Thyroid gland (tissue), 4 donors: ENCODE data around the gene VPS33A. TPM values are rescaled to one million over a fixed set of nuclear protein-coding genes. Genes with fewer than 3 reads are reported as not detected.

ENCODE experiments used
- DNase-seq, 2 donors: peaks; one replicate each; pipeline ENCODE4 v3.0.0-alpha.2; 2019
- H3K27ac ChIP-seq, 3 donors: fragments of 200-600 bp; sonication (generic); 1 replicate in 2 of 3; 2 replicates in 1 of 3; pipeline ENCODE4 v1.5.1; 2016 to 2019; ENCODE audit warnings: mild to moderate bottlenecking in 1 of 3, moderate library complexity in 1 of 3
- H3K27me3 ChIP-seq: fragments of 200-600 bp; sonication (generic); one replicate; pipeline ENCODE4 v1.5.1; 2019
- H3K36me3 ChIP-seq, 2 donors: fragments of 200-600 bp; sonication (generic); one replicate each; pipeline ENCODE4 v1.5.1; 2016 to 2019
- H3K4me1 ChIP-seq, 2 donors: fragments of 200-600 bp; sonication (generic); one replicate each; pipeline ENCODE4 v1.5.1; 2017 to 2019
- H3K4me3 ChIP-seq, 3 donors: fragments of 200-600 bp; sonication (generic); replicated peaks in 1 of 3; 1 replicate in 2 of 3; 2 replicates in 1 of 3; pipeline ENCODE4 v1.5.1; 2016; ENCODE audit warnings: mild to moderate bottlenecking in 1 of 3
- H3K9me3 ChIP-seq: fragments of 200-600 bp; sonication (generic); one replicate; pipeline ENCODE4 v1.5.1; 2017
- CTCF ChIP-seq, 6 experiments: fragments of 200-600 bp in 3 of 6; fragments of 450-650 bp in 3 of 6; sonication (generic) in 3 of 6; IDR thresholded peaks; one replicate each; pipeline ENCODE4 v1.5.1; 2016 to 2019; ENCODE audit warnings: antibody characterized with exemption in 6 of 6, mild to moderate bottlenecking in 2 of 6, inconsistent platforms in 1 of 6, moderate library complexity in 1 of 6
- POLR2A ChIP-seq, 2 donors: fragments of 450-650 bp; IDR thresholded peaks; one replicate each; pipeline ENCODE4 v1.6.1; 2017; ENCODE audit warnings: antibody characterized with exemption in 2 of 2, mild to moderate bottlenecking in 2 of 2, moderate library complexity in 1 of 2
- WGBS, 2 donors: methylation state at CpG; one replicate each; pipeline ENCODE4 v1.1.5; 2017; 5-methylcytosine and 5-hydroxymethylcytosine counted together
- intact Hi-C: fragments of 100-400 bp; cut with DNase I; formaldehyde crosslinking; loops from one replicate; pipeline ENCODE4 v1.15.1; 2023
- total RNA-seq, 4 donors: library from RNA; depleted of rRNA; stranded (reverse); fragments of >200 nt; gene quantifications; one replicate each; pipeline ENCODE4 v1.2.3, GENCODE V29; 2016

Gene VPS33A
- total RNA-seq, 4 donors from 2014 or later = 14.3 to 16.4 (median 16.1) TPM

- WGBS, 2 donors = 84 to 96% methylated on average over 1 of the region's 1 CpG
- Histone ChIP-seq H3K9me3 (no peaks in the 10 kb centered on the region), H3K36me3 (peaks cover 12 to 32% of the 10 kb centered on the region in 2 donors), H3K27me3 (no peaks in the 10 kb centered on the region), H3K27ac (no peak overlapping the region), H3K4me1 (no peaks in the 10 kb centered on the region), H3K4me3 (no peak overlapping the region)
- intact Hi-C loops = no loop called here
- no peak for TF ChIP-seq CTCF (IDR thresholded peaks at IDR 0.05)
- no peak for TF ChIP-seq POLR2A (IDR thresholded peaks at IDR 0.05)
- DNase-seq = no peak
Measured at GRCh38 chr12:122308811-122309210, 42.5 kb upstream of the VPS33A start.

GRCh38 chr12:122306407-122306806 lies 40.1 kb upstream of the VPS33A start:
- H3K4me3 ChIP-seq = no peak overlapping the region
- WGBS, 2 donors = 80 to 88% methylated on average over 4 of the region's 4 CpGs
- intact Hi-C loops = no loop called here
- no peak overlapping the region for H3K27ac ChIP-seq
- TF ChIP-seq CTCF (IDR thresholded peaks at IDR 0.05) = no peak
- TF ChIP-seq POLR2A (IDR thresholded peaks at IDR 0.05) = no peak
- H3K9me3 ChIP-seq = no peaks in the 10 kb centered on the region
- DNase-seq = no peak
- no peaks in the 10 kb centered on the region for H3K4me1 ChIP-seq
- H3K36me3 ChIP-seq = peaks cover 12 to 35% of the 10 kb centered on the region in 2 donors
- no peaks in the 10 kb centered on the region for H3K27me3 ChIP-seq

- no peaks in the 10 kb centered on the region for H3K4me1 ChIP-seq
- H3K36me3 ChIP-seq = peaks cover 12 to 36% of the 10 kb centered on the region in 2 donors
- intact Hi-C loops = no loop called here
- TF ChIP-seq CTCF (IDR thresholded peaks at IDR 0.05) (no peak), POLR2A (IDR thresholded peaks at IDR 0.05) (no peak)
- H3K4me3 ChIP-seq = no peak overlapping the region
- no peaks in the 10 kb centered on the region for H3K9me3 ChIP-seq
- 86 to 97% methylated on average over 1 of the region's 1 CpG for WGBS, 2 donors
- no peak for DNase-seq
- no peak overlapping the region for H3K27ac ChIP-seq
- H3K27me3 ChIP-seq = no peaks in the 10 kb centered on the region
Measured at GRCh38 chr12:122304924-122305323, 38.6 kb upstream of the VPS33A start.

- no peak for DNase-seq
- Histone ChIP-seq H3K9me3 (no peaks in the 10 kb centered on the region), H3K27ac (no peak overlapping the region), H3K4me1 (no peaks in the 10 kb centered on the region), H3K27me3 (no peaks in the 10 kb centered on the region), H3K36me3 (peaks cover 17 to 27% of the 10 kb centered on the region in 2 donors), H3K4me3 (no peak overlapping the region)
- TF ChIP-seq CTCF (IDR thresholded peaks at IDR 0.05) (no peak), POLR2A (IDR thresholded peaks at IDR 0.05) (no peak)
- intact Hi-C loops = no loop called here
- 88 to 89% methylated on average over 4 of the region's 4 CpGs for WGBS, 2 donors
Measured at GRCh38 chr12:122303068-122303467, 36.8 kb upstream of the VPS33A start.

GRCh38 chr12:122298071-122298748 lies 31.9 kb upstream of the VPS33A start:
- DNase-seq = no peak
- no peaks in the 10 kb centered on the region for H3K4me1 ChIP-seq
- H3K27me3 ChIP-seq = no peaks in the 10 kb centered on the region
- intact Hi-C loops = no loop called here
- TF ChIP-seq CTCF (IDR thresholded peaks at IDR 0.05) (no peak), POLR2A (IDR thresholded peaks at IDR 0.05) (no peak)
- no peaks in the 10 kb centered on the region for H3K9me3 ChIP-seq
- no peak overlapping the region for H3K27ac ChIP-seq
- WGBS, 2 donors = 94 to 96% methylated on average over 14 of the region's 14 CpGs
- no peak overlapping the region for H3K4me3 ChIP-seq
- H3K36me3 ChIP-seq = peaks cover 14 to 30% of the 10 kb centered on the region in 2 donors
